Measurements from ENCODE around the gene SLC7A8.

DNA sequence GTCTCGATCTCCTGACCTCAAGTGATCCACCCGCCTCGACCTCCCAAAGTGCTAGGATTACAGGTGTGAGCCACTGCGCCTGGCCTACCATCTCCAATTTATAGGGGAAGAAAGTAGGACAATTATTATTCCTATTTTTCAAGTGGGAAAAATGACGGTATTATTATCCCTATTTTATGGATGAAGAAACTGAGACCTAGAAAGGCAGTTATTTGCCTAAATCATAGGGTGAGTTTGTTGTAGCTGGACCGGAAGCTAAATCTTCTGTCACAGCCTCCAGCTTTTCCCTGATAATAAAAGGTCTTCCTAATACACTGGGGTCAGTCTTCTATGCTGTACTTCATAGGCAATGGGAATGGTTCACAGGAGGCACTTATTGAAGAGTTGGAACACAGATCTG is 13.8 kb downstream of the SLC7A8 start:
- TF ChIP-seq CTCF (IDR thresholded peaks at IDR 0.05) (no peak), POLR2A (IDR thresholded peaks at IDR 0.05) (no peak)

Data from adrenal gland (tissue), 5 donors.